Pons (tissue), 1 donor: ENCODE results near the gene ELFN1.

Experiments used
- DNase-seq: peaks from one replicate; pipeline ENCODE4 v3.0.0-alpha.2; 2016; ENCODE audit warnings: low spot score

ELFN1 gene

GRCh38 chr7:1669954-1670893, at the start of gene ELFN1:
Gene ELFN1 (plus strand): TSS chr7:1670277. CDS start chr7:1744597, 74,320 bp downstream.
- DNase-seq, result no peak

- no peak for DNase-seq
Measured at GRCh38 chr7:1620835-1621234, 49.2 kb upstream of the ELFN1 start.

GRCh38 chr7:1621718-1622117, 48.4 kb upstream of the ELFN1 start:
- DNase-seq, result no peak

GRCh38 chr7:1622441-1622840, 47.6 kb upstream of the ELFN1 start:
- DNase-seq, result no peak

- DNase-seq, result no peak
Measured at GRCh38 chr7:1623810-1624209, 46.3 kb upstream of the ELFN1 start.

- no peak for DNase-seq
Measured at GRCh38 chr7:1624999-1625927, 44.8 kb upstream of the ELFN1 start.

GRCh38 chr7:1626769-1627168, 43.3 kb upstream of the ELFN1 start:
- no peak for DNase-seq

GRCh38 chr7:1630700-1631336, 39.3 kb upstream of the ELFN1 start:
- no peak for DNase-seq

- no peak for DNase-seq
Measured at GRCh38 chr7:1631678-1632077, 38.4 kb upstream of the ELFN1 start.

GRCh38 chr7:1632506-1632905, 37.6 kb upstream of the ELFN1 start:
- DNase-seq, result no peak

- DNase-seq, result no peak
Measured at GRCh38 chr7:1632916-1633785, 36.9 kb upstream of the ELFN1 start.

GRCh38 chr7:1635401-1635800, 34.7 kb upstream of the ELFN1 start:
- no peak for DNase-seq

GRCh38 chr7:1637155-1637554, 32.9 kb upstream of the ELFN1 start:
- no peak for DNase-seq

GRCh38 chr7:1638215-1638661, 31.8 kb upstream of the ELFN1 start:
- no peak for DNase-seq

GRCh38 chr7:1639071-1639470, 31.0 kb upstream of the ELFN1 start:
- no peak for DNase-seq

- DNase-seq, result no peak
Measured at GRCh38 chr7:1639532-1640175, 30.4 kb upstream of the ELFN1 start.

- no peak for DNase-seq
Measured at GRCh38 chr7:1640376-1641172, 29.5 kb upstream of the ELFN1 start.

GRCh38 chr7:1641173-1641572, 28.9 kb upstream of the ELFN1 start:
- no peak for DNase-seq

GRCh38 chr7:1641661-1642260, 28.3 kb upstream of the ELFN1 start:
- no peak for DNase-seq
